IMR-90 (cell line): ENCODE measurements around the gene PNLIP.

Experiments used
- MXI1 ChIP-seq: IDR thresholded peaks from 2 replicates; pipeline ENCODE4 v1.6.1; 2012; ENCODE audit warnings: low read depth, mild to moderate bottlenecking, low read length, moderate library complexity, borderline replicate concordance
- SMC3 ChIP-seq: fragments of 150-350 bp; IDR thresholded peaks from 2 replicates; pipeline ENCODE4 v1.6.1; 2016; ENCODE audit warnings: low read depth, mild to moderate bottlenecking, antibody characterized with exemption, low read length, moderate library complexity
- TF ChIP-seq, protein P1 (sequence below): conservative IDR thresholded peaks from 2 replicates; pipeline ENCODE4 v1.5.1; 2012; ENCODE audit warnings: mild to moderate bottlenecking, low read depth, low read length, improper control_type of control experiment

DNA sequence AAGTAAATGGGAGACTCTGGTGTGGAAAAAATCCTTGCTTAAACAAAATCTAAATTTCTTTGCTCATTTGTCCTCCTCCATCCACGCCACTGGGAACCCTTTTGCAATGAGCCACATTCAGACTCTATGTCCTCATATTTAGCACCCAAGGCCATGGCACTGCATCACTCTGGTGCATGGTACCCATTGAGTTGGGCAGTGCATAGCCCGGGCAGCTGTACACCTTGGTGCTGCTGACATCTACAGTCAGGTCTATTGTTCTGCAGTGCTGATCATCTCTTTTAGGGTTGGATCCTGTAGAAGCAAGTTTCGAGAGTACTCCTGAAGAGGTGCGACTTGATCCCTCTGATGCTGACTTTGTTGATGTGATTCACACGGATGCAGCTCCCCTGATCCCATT, 51.8 kb downstream of the PNLIP start:
- TF ChIP-seq, protein P1, sequence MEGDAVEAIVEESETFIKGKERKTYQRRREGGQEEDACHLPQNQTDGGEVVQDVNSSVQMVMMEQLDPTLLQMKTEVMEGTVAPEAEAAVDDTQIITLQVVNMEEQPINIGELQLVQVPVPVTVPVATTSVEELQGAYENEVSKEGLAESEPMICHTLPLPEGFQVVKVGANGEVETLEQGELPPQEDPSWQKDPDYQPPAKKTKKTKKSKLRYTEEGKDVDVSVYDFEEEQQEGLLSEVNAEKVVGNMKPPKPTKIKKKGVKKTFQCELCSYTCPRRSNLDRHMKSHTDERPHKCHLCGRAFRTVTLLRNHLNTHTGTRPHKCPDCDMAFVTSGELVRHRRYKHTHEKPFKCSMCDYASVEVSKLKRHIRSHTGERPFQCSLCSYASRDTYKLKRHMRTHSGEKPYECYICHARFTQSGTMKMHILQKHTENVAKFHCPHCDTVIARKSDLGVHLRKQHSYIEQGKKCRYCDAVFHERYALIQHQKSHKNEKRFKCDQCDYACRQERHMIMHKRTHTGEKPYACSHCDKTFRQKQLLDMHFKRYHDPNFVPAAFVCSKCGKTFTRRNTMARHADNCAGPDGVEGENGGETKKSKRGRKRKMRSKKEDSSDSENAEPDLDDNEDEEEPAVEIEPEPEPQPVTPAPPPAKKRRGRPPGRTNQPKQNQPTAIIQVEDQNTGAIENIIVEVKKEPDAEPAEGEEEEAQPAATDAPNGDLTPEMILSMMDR = no peak
- no peak for TF ChIP-seq SMC3
- no peak for TF ChIP-seq MXI1
